ENCODE data around the gene PDCD2L. TPM values are rescaled to one million over a fixed set of nuclear protein-coding genes. Genes with fewer than 3 reads are reported as not detected.
"Not testable (repeated sequence)": the region's sequence is repeated elsewhere in the genome, so short reads cannot be mapped to it uniquely, and the experiment has no call there.

The PDCD2L gene
- polyA plus RNA-seq, 1 of the 3 experiments (the other 2 are of a cell fraction), result 20.8 TPM

- H3K4me2 ChIP-seq; H3K9me2 ChIP-seq; H3K4me1 ChIP-seq (ENCODE audit: control insufficient read depth in 1 of 2, insufficient read depth in 2 of 2, low read depth in 1 of 2, low read length in 1 of 2); CTCF ChIA-PET; H3K27me3 ChIP-seq (ENCODE audit: insufficient read depth); H3K4me3 ChIP-seq (ENCODE audit: low read depth in 2 of 2, low read length in 1 of 2); H3K27ac ChIP-seq (ENCODE audit: low read depth in 2 of 2, low read length in 1 of 2); DNase-seq; H4K20me1 ChIP-seq (ENCODE audit: insufficient read depth); POLR2A ChIA-PET; H3K9ac ChIP-seq; H2AFZ ChIP-seq (ENCODE audit: low read depth); H3K9me3 ChIP-seq: not testable (repeated sequence)
- Histone ChIP-seq H3K79me2 (ENCODE audit: insufficient read depth) (peaks cover 22% of the 10 kb centered on the region; the same call in 1 of the 2 replicates), H3F3A (replicated peaks; ENCODE audit: insufficient read depth) (peaks cover 36% of the 10 kb centered on the region), H3K36me3 (replicated peaks in 1 of 2; ENCODE audit: control insufficient read depth in 1 of 2, insufficient read depth in 2 of 2, low read length in 1 of 2) (peaks cover 57 to 64% of the 10 kb centered on the region in 2 experiments)
- WGBS (ENCODE audit: low lambda C conversion rate), result 95% methylated on average over 5 of the region's 5 CpGs
Measured at GRCh38 chr19:34469026-34469425, 64.8 kb downstream of the PDCD2L start.

- Histone ChIP-seq H3F3A (replicated peaks; ENCODE audit: insufficient read depth) (peaks cover 47% of the 10 kb centered on the region), H3K79me2 (ENCODE audit: insufficient read depth) (peaks cover 3% of the 10 kb centered on the region; the same call in 1 of the 2 replicates), H3K9ac (no peak overlapping the region), H3K4me1 (ENCODE audit: control insufficient read depth in 1 of 2, insufficient read depth in 2 of 2, low read depth in 1 of 2, low read length in 1 of 2) (0 out of 4 replicates have a peak, but pooled peaks cover 0 to 8% of the 10 kb centered on the region in 2 experiments), H3K27me3 (ENCODE audit: insufficient read depth) (no peaks in the 10 kb centered on the region), H2AFZ (ENCODE audit: low read depth) (no peak overlapping the region), H3K9me2 (no peaks in the 10 kb centered on the region), H3K36me3 (replicated peaks in 1 of 2; ENCODE audit: control insufficient read depth in 1 of 2, insufficient read depth in 2 of 2, low read length in 1 of 2) (peaks cover 36 to 38% of the 10 kb centered on the region in 2 experiments), H3K27ac (ENCODE audit: low read depth in 2 of 2, low read length in 1 of 2) (no peak overlapping the region), H3K4me2 (no peak overlapping the region), H4K20me1 (ENCODE audit: insufficient read depth) (peaks cover 8% of the 10 kb centered on the region; the same call in 1 of the 2 replicates), H3K9me3 (no peaks in the 10 kb centered on the region), H3K4me3 (ENCODE audit: low read depth in 2 of 2, low read length in 1 of 2) (no peak overlapping the region)
- CTCF ChIA-PET, result interaction anchor here (1.6 to 3.4 kb wide), 2 partner anchors 10 to 28 kb away, joined by 5 to 10 read pairs; no protein-coding TSS in a partner anchor
- TF ChIP-seq GABPA (IDR thresholded peaks at IDR 0.05; ENCODE audit: low read depth) (no peak), FOXJ3 (CRISPR knock-in tag; IDR thresholded peaks at IDR 0.05) (no peak), FOXM1 (IDR thresholded peaks at IDR 0.05; ENCODE audit: low read depth) (no peak), MEF2A (IDR thresholded peaks at IDR 0.05; ENCODE audit: borderline replicate concordance, low read depth) (no peak), JUND (IDR thresholded peaks at IDR 0.05) (no peak), CHD2 (IDR thresholded peaks at IDR 0.05; ENCODE audit: low read length, partially characterized antibody) (no peak), CTCF (IDR thresholded peaks at IDR 0.05) (no peak), REST (IDR thresholded peaks at IDR 0.05; ENCODE audit: low read depth, low read length) (no peak), ELF1 (IDR thresholded peaks at IDR 0.05) (no peak), ZBTB33 (IDR thresholded peaks at IDR 0.05; ENCODE audit: borderline replicate concordance, low read depth) (no peak), SMC3 (IDR thresholded peaks at IDR 0.05; ENCODE audit: low read depth, low read length) (no peak), EZH2phosphoT487 (IDR thresholded peaks at IDR 0.05; ENCODE audit: borderline replicate concordance, low read depth) (no peak)
- DNase-seq, result no peak
- WGBS (ENCODE audit: low lambda C conversion rate), result 96% methylated on average over 8 of the region's 8 CpGs
- POLR2A ChIA-PET, result no interaction called here
Measured at GRCh38 chr19:34471906-34472700, 67.9 kb downstream of the PDCD2L start.

Measured in SK-N-SH (cell line).